Liver (tissue), 9 donors: ENCODE data around the gene OR6K3. TPM values are rescaled to one million over a fixed set of nuclear protein-coding genes. Genes with fewer than 3 reads are reported as not detected.
"Not testable (repeated sequence)": the region's sequence is repeated elsewhere in the genome, so short reads cannot be mapped to it uniquely, and the experiment has no call there.

ENCODE experiments used
- DNase-seq: peaks from one replicate; pipeline ENCODE4 v3.0.0-alpha.2; 2017; ENCODE audit warnings: low spot score
- H3K27ac ChIP-seq, 2 donors: one replicate each; pipeline ENCODE4 v1.7.0; 2013; ENCODE audit warnings: inconsistent platforms in 2 of 2, low read length in 2 of 2, control low read depth in 1 of 2, low read depth in 1 of 2, mild to moderate bottlenecking in 1 of 2
- H3K27me3 ChIP-seq, 4 donors: one replicate each; pipeline versions ENCODE4 v1.6.1 to v1.7.0; 2013; ENCODE audit warnings: low read length in 3 of 4, inconsistent platforms in 1 of 4, mild to moderate bottlenecking in 1 of 4, moderate library complexity in 1 of 4; ENCODE audit not compliant: control insufficient read depth in 4 of 4, insufficient read depth in 4 of 4
- H3K36me3 ChIP-seq, 4 donors: one replicate each; pipeline versions ENCODE4 v1.6.1 to v1.7.0; 2013; ENCODE audit warnings: low read length in 3 of 4, mild to moderate bottlenecking in 3 of 4, low read depth in 1 of 4, moderate library complexity in 1 of 4; ENCODE audit not compliant: control insufficient read depth in 4 of 4, insufficient read depth in 3 of 4
- H3K4me1 ChIP-seq, 4 donors: one replicate each; pipeline versions ENCODE4 v1.6.1 to v1.7.0; 2013; ENCODE audit warnings: low read length in 3 of 4, mild to moderate bottlenecking in 3 of 4, moderate library complexity in 1 of 4; ENCODE audit not compliant: control insufficient read depth in 4 of 4, insufficient read depth in 4 of 4
- H3K4me3 ChIP-seq, 3 donors: one replicate each; pipeline versions ENCODE4 v1.6.1 to v1.7.0; 2013; ENCODE audit warnings: low read length in 3 of 3, control low read depth in 1 of 3, low read depth in 1 of 3, mild to moderate bottlenecking in 1 of 3
- H3K9ac ChIP-seq, 2 donors: one replicate each; pipeline ENCODE4 v1.7.0; 2013; ENCODE audit warnings: low read length in 2 of 2, mild to moderate bottlenecking in 2 of 2, moderate library complexity in 2 of 2, control low read depth in 1 of 2, low read depth in 1 of 2
- H3K9me3 ChIP-seq, 4 donors: one replicate each; pipeline versions ENCODE4 v1.6.1 to v1.7.0; 2013; ENCODE audit warnings: low read length in 3 of 4; ENCODE audit not compliant: control insufficient read depth in 4 of 4
- FOXA1 ChIP-seq: IDR thresholded peaks from 2 replicates; pipeline ENCODE4 v1.6.1; 2016; ENCODE audit warnings: antibody characterized with exemption
- HNF4G ChIP-seq: IDR thresholded peaks from 2 replicates; pipeline ENCODE4 v1.6.1; 2016; ENCODE audit warnings: antibody characterized with exemption
- JUND ChIP-seq, 2 donors: IDR thresholded peaks; 2 replicates each; pipeline ENCODE4 v1.6.1; 2016; ENCODE audit warnings: antibody characterized with exemption in 2 of 2
- NR2F2 ChIP-seq: IDR thresholded peaks from 2 replicates; pipeline ENCODE4 v1.6.1; 2016; ENCODE audit warnings: antibody characterized with exemption
- RAD21 ChIP-seq, 2 donors: IDR thresholded peaks; 2 replicates each; pipeline ENCODE4 v1.6.1; 2016; ENCODE audit warnings: antibody characterized with exemption in 2 of 2, mild to moderate bottlenecking in 2 of 2
- SP1 ChIP-seq: IDR thresholded peaks from 2 replicates; pipeline ENCODE4 v1.6.1; 2018; ENCODE audit warnings: antibody characterized with exemption, mild to moderate bottlenecking
- TAF1 ChIP-seq: conservative IDR thresholded peaks from 2 replicates; pipeline ENCODE4 v1.6.1; 2016; ENCODE audit warnings: antibody characterized with exemption, mild to moderate bottlenecking
- WGBS: extraction: QIAGEN DNeasy Blood & Tissue Kit; methylation state at CpG from one replicate; pipeline ENCODE4 v1.1.7; 2013; 5-methylcytosine and 5-hydroxymethylcytosine counted together
- polyA plus RNA-seq, 2 donors: library from polyadenylated mRNA; stranded (reverse) in 1 of 2; unstranded in 1 of 2; fragments of 200-250 nt in 1 of 2; fragments of >200 nt in 1 of 2; fragmentation: Nextera tagmentation in 1 of 2; extraction: Ambion mirVana in 1 of 2; gene quantifications; one replicate each; pipeline versions ENCODE4 v1.2.1 to v1.2.3, GENCODE V29; 2013 to 2015
- total RNA-seq, 2 donors: library from RNA; depleted of rRNA; stranded (reverse); fragments of >200 nt; gene quantifications; one replicate each; pipeline ENCODE4 v1.2.3, GENCODE V29; 2014
- TF ChIP-seq, protein P1 (sequence below): IDR thresholded peaks from 2 replicates; pipeline ENCODE4 v1.6.1; 2016; ENCODE audit warnings: antibody characterized with exemption
- TF ChIP-seq, protein P2 (sequence below): fragments of 150-350 bp; IDR thresholded peaks from 2 replicates; pipeline ENCODE4 v1.5.1; 2017; ENCODE audit warnings: improper control_type of control experiment, low read depth, low read length; ENCODE audit not compliant: missing input control
- TF ChIP-seq, protein P3 (sequence below): IDR thresholded peaks from 2 replicates; pipeline ENCODE4 v1.6.1; 2016; ENCODE audit warnings: antibody characterized with exemption, mild to moderate bottlenecking
- TF ChIP-seq, protein P4 (sequence below): IDR thresholded peaks from 2 replicates; pipeline ENCODE4 v1.6.1; 2016; ENCODE audit warnings: antibody characterized with exemption
- donor health status: healthy.
- donor health status: healthy.
- donor health status: healthy.
- donor health status: healthy.
- donor health status: healthy.

The OR6K3 gene
- total and polyA plus RNA-seq, 4 donors = 0.19 TPM; not detected in 3

DNA sequence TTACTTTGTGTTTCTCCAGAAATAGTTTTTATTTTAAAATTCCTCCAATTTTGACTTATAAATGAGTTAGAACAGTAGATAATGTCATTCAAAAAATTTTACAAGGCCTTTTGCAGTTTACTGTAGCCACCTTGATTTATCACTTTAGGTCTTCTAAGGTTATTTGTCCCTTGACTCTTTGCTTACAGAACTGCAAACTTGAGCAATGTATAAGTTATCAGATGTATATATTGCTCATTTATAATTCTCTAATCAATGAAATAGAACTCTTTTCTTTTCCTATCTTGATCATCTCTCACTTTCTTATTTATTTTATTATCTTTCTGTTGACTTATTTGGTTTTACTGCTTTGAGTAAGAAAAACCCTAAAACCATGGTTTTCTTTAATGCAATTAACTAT, 28.2 kb downstream of the OR6K3 start (continued):
- TF ChIP-seq, protein P1, sequence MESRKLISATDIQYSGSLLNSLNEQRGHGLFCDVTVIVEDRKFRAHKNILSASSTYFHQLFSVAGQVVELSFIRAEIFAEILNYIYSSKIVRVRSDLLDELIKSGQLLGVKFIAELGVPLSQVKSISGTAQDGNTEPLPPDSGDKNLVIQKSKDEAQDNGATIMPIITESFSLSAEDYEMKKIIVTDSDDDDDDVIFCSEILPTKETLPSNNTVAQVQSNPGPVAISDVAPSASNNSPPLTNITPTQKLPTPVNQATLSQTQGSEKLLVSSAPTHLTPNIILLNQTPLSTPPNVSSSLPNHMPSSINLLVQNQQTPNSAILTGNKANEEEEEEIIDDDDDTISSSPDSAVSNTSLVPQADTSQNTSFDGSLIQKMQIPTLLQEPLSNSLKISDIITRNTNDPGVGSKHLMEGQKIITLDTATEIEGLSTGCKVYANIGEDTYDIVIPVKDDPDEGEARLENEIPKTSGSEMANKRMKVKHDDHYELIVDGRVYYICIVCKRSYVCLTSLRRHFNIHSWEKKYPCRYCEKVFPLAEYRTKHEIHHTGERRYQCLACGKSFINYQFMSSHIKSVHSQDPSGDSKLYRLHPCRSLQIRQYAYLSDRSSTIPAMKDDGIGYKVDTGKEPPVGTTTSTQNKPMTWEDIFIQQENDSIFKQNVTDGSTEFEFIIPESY = no peak

DNA sequence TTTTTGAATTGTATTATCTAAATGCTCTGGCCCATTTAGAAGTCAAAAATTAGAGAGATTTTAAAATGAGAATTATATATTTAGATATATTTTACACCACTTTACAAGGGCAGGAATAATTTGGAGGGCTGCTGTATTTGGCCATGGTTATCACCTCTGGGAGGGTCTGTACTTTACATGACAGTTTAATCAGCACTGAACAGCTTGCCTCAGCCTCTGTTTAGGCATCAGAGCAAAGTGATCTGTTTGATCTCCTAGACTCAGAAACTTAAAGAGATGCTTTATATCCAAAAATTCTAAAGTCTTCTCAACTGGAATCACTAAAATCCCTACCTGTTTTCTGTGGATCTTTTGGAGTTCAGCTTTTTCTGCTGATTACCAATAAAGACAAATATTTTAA, 28.6 kb downstream of the OR6K3 start:
- no peak overlapping the region for H3K9ac ChIP-seq
- no peak overlapping the region for H3K4me3 ChIP-seq
- DNase-seq = no peak
- no peaks in the 10 kb centered on the region for H3K9me3 ChIP-seq
- TF ChIP-seq FOXA1 = no peak
- TF ChIP-seq SP1 = no peak
- no peak for TF ChIP-seq RAD21 (IDR thresholded peaks at IDR 0.05)
- TF ChIP-seq HNF4G = no peak
- TF ChIP-seq, protein P2, sequence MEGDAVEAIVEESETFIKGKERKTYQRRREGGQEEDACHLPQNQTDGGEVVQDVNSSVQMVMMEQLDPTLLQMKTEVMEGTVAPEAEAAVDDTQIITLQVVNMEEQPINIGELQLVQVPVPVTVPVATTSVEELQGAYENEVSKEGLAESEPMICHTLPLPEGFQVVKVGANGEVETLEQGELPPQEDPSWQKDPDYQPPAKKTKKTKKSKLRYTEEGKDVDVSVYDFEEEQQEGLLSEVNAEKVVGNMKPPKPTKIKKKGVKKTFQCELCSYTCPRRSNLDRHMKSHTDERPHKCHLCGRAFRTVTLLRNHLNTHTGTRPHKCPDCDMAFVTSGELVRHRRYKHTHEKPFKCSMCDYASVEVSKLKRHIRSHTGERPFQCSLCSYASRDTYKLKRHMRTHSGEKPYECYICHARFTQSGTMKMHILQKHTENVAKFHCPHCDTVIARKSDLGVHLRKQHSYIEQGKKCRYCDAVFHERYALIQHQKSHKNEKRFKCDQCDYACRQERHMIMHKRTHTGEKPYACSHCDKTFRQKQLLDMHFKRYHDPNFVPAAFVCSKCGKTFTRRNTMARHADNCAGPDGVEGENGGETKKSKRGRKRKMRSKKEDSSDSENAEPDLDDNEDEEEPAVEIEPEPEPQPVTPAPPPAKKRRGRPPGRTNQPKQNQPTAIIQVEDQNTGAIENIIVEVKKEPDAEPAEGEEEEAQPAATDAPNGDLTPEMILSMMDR = no peak
- TF ChIP-seq, protein P1 = no peak
- TF ChIP-seq NR2F2 = no peak
- TF ChIP-seq, protein P3, sequence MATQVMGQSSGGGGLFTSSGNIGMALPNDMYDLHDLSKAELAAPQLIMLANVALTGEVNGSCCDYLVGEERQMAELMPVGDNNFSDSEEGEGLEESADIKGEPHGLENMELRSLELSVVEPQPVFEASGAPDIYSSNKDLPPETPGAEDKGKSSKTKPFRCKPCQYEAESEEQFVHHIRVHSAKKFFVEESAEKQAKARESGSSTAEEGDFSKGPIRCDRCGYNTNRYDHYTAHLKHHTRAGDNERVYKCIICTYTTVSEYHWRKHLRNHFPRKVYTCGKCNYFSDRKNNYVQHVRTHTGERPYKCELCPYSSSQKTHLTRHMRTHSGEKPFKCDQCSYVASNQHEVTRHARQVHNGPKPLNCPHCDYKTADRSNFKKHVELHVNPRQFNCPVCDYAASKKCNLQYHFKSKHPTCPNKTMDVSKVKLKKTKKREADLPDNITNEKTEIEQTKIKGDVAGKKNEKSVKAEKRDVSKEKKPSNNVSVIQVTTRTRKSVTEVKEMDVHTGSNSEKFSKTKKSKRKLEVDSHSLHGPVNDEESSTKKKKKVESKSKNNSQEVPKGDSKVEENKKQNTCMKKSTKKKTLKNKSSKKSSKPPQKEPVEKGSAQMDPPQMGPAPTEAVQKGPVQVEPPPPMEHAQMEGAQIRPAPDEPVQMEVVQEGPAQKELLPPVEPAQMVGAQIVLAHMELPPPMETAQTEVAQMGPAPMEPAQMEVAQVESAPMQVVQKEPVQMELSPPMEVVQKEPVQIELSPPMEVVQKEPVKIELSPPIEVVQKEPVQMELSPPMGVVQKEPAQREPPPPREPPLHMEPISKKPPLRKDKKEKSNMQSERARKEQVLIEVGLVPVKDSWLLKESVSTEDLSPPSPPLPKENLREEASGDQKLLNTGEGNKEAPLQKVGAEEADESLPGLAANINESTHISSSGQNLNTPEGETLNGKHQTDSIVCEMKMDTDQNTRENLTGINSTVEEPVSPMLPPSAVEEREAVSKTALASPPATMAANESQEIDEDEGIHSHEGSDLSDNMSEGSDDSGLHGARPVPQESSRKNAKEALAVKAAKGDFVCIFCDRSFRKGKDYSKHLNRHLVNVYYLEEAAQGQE = no peak
- TF ChIP-seq TAF1 = no peak
- no peak for TF ChIP-seq JUND (IDR thresholded peaks at IDR 0.05)
- TF ChIP-seq, protein P4, sequence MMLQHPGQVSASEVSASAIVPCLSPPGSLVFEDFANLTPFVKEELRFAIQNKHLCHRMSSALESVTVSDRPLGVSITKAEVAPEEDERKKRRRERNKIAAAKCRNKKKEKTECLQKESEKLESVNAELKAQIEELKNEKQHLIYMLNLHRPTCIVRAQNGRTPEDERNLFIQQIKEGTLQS = no peak
- H3K27ac ChIP-seq = no peak overlapping the region
- no peaks in the 10 kb centered on the region for H3K27me3 ChIP-seq
- no peaks in the 10 kb centered on the region for H3K36me3 ChIP-seq
- no peaks in the 10 kb centered on the region for H3K4me1 ChIP-seq

DNA sequence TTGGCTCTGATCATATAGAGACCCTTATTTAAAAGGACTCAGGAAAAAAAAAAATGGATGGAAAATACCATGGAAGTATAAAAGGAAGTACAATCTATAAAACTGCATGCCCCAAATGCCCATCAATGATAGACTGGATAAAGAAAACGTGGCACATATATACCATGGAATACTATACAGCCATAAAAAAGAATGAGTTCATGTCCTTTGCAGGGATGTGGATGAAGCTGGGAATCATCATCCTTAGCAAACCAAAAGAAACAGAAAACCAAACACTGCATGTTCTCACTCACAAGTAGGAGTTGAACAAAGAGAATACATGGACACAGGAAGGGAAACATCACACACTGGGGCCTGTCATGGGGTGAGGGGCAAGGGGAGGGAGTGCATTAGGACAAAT, 29.4 kb downstream of the OR6K3 start:
- H3K4me1 ChIP-seq, DNase-seq, H3K36me3 ChIP-seq, H3K27ac ChIP-seq, H3K9ac ChIP-seq, H3K4me3 ChIP-seq, H3K9me3 ChIP-seq, H3K27me3 ChIP-seq: not testable (repeated sequence)
- whole genome bisulfite sequencing = 28% methylated on average over 1 of the region's 1 CpG
